HCT116 (cell line): ENCODE data around the gene SLC3A2.

Experiments used
- EZH2 ChIP-seq: fragments of 200-600 bp; sonication (generic); IDR thresholded peaks from 2 replicates; pipeline ENCODE4 v1.6.1; 2017; ENCODE audit warnings: antibody characterized with exemption, mixed run types
- JUND ChIP-seq: IDR thresholded peaks from 2 replicates; pipeline ENCODE4 v1.6.1; 2012
- POLR2AphosphoS5 ChIP-seq: IDR thresholded peaks from 2 replicates; pipeline ENCODE4 v1.6.1; 2011; ENCODE audit warnings: mild to moderate bottlenecking, low read depth, low read length, moderate library complexity

DNA sequence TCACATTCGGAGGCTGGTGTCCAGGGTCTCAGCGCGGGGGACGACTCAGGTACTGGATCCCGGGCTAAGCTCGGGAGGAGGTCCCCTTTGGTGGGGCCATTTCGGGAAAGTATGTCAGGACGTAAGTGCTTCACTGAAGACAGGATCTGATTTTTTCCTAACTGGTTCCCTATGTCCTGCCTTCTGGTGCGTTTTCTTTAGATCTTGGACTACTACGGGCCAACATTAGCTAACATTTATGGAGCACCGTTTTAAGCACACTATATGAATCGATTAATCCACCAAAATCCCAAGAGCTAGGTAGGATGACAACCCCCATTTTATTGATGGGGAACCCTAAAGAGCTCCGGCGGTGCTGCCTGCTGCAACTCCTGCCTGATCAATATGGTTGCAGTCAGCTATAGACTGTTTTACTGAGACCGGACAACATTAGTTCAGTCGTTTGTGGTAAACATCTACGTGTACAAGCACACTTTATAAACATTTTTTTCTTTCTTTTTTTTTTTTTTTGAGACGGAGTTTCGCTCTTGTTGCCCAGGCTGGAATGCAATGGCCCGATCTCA lies 24.3 kb upstream of the SLC3A2 start:
- TF ChIP-seq JUND (no peak), EZH2 (no peak), POLR2AphosphoS5 (no peak)
